Measurements from ENCODE around the gene ACTG2. TPM values are rescaled to one million over a fixed set of nuclear protein-coding genes. Genes with fewer than 3 reads are reported as not detected.
"Not testable (repeated sequence)": the region's sequence is repeated elsewhere in the genome, so short reads cannot be mapped to it uniquely, and the experiment has no call there.

Gene ACTG2
- not detected in 2 replicates for total RNA-seq (2014; rRNA removed; shearing (Covaris generic))

DNA sequence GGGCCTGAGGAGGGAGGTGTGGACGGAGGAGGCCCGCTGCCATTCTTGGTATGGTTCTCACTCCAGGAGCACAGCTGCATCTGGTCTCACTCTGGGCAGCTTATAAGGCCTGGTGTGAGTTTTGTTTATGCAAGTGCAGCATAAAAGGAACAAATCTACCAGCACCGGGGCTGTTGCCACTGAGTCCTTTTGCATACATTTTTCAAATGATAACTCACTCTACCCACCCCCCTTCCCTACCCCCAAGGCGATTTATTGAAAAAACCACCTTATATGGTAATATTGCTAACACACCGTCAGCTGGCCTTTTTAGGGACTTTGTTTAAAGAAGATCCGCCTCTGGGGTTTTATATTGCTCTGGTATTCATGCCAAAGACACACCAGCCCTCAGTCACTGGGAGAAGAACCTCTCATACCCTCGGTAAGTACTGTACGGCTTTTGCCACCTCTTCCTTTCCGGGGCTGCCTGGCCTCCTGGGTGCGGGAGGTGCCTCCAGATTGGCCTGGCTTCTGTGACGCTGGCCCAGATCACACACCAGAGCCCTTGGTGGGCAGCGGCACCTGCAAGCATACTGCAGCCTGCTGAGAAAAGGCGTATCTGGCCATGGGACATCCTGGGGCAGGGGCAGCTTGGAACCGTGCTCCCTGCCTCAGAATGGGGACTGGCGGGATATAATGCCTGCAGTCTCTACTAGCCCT, at the start of gene ACTG2:
TSS of gene ACTG2 (plus strand) at position 378 of the 699 bp plus-strand sequence. CDS start 8,304 bp downstream, outside the sequence.
- DNase-seq (ENCODE audit: low spot score), result no peak

DNA sequence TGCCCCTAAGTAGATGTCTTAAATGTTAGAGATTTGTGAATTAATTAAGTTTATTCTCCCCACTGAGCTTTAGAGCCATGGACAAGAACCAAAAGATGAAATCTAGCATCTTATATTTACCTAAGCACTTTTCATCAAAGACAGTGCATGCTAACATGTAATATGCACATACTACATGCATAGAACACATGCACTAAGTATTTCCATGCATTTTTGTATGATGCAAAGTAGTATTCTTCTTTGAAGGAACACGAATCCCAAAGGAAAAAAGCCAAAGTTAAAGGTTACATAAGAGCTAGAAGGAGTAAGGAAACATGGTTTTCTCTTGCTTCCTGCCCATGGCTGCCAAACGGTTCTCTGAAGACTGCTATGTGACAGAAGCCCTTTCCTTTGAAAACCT, 48.7 kb upstream of the ACTG2 start:
- DNase-seq (ENCODE audit: low spot score), result no peak

DNA sequence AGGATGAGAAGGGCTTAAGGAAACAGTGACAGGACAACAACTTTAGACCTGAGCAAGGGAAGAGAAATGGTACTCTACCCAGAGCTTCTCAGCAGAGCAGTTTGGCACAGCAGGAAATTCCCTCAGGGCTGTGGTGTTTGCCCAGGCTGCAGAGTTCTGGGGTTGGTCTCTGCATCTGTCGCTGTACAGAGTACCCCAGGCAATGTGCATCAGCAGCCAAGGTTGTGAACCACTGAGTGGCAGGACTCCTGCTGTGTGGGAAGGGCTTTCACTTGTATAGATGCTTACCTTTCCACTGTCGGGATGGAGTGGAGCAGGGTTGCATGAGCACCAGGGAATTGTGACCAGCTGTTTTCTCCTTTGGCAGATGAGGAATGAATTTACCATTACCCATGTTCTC, 42.8 kb upstream of the ACTG2 start:
- DNase-seq (ENCODE audit: low spot score), result no peak

DNA sequence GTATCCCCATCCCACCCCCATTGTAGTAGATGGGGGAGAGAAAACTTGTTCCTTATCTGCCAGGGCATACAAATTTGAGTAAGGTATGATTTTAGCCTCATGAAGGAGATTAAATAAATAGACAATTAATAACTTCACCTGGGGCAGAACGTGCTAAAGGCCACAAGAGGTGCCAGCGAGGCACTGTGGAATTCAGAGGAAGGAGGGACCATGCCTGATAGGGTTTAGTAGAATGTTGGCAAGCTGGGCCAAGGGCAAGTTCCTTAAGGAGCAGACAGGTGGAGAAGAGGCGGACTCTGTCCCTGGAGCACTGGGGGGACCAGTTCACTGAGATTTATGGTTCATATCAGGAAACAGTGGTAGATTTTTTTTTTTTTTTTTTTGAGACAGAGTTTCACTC, 41.5 kb upstream of the ACTG2 start:
- DNase-seq (ENCODE audit: low spot score), result peak; percentile 61

DNA sequence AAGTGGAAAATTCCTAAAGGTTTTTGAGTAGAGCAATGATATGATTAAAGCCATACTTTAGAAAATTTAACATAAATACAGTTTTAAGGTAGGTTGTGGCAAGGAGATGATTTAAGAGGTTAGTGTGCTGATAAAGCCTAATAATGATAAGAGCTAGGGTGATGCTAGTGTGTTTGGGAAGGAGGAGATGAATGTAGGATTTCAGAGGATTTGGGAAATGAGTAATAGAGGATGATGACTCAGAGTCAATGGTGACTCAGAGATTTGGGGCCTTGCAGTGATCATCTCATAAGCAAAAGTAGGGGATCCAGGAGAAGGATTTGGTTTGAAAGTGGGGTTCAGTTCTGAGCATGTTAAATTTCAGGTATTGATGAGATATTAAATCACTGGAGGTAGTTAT, 40.8 kb upstream of the ACTG2 start:
- DNase-seq (ENCODE audit: low spot score), result no peak

DNA sequence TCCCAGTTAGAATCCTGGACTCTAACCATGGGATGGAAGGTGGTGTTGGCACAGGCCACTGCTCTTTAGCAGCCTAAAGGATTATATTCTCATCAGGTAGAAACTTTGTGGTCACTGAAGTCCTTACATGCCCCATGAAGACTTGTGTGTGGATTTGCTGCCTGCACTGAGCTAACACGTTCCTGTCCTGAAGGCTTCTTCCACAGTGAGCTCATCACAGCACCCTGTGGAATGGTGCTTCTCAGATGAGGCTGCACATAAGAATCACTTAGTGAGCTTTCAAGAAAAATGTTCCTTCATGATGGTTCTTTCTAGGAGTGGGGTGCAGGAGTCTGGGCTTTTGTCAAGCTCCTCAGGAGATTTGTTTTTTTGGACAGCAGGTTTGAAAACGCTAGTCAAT, 37.3 kb upstream of the ACTG2 start:
- DNase-seq (ENCODE audit: low spot score), result no peak

DNA sequence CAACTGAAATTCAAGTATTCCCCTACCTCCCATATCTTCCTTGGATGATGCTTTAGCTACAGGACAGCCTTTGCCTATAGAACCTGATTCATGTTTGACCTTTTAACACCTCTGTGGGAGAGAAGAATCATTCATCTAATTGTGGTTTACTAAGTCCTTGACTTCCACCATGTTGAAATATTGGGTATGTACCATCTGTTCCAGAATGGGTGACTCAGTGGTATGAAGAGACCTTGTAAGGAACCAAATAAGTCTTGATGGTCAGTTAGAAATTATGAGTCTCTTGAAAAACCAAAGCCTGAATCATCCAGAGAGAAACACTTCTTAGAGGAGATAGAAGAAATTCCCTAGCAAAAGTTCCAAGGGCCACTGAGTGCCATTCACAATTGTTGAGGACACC, 36.6 kb upstream of the ACTG2 start:
- no peak for DNase-seq (ENCODE audit: low spot score)

DNA sequence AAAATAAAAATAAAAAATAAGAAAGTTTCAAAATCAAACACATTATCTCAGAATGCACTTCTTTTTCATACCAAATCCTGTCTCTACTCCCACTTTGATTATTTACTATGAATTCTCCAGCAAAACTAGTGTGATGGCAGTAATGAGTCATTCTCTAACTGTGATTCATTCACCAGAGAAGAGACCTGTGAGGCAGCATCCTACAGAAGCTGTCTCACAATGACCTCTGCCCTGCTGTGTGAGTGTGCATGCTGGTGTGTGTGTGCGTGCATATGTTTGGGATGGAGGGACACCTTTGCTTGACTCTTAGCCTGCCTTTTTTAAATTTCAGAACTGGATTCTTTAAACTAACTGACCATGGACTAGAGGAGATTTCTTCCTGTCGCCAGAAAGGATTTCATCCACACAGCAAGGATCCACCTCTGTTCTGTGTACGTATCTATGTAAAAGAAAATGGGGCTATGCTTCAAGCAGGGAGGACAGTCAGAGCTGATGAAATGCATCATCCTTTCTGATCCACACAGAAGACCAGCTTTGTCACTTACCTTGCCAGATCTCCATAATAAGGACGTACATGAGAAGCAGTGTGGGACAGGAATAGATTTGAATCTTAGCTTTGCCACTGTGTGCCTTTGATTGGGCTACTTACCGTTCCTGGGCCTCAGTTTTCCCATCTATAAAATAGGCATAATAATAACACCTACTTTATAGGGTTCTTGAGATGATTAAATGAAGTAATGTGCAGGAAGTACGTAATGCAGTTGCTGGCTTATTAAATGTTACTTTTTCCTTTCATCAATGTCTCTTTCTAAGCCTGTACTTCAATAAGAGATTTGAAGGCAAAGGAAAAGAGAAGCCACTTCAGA, 32.9 kb upstream of the ACTG2 start:
- peak; percentile 7 for DNase-seq (ENCODE audit: low spot score)

DNA sequence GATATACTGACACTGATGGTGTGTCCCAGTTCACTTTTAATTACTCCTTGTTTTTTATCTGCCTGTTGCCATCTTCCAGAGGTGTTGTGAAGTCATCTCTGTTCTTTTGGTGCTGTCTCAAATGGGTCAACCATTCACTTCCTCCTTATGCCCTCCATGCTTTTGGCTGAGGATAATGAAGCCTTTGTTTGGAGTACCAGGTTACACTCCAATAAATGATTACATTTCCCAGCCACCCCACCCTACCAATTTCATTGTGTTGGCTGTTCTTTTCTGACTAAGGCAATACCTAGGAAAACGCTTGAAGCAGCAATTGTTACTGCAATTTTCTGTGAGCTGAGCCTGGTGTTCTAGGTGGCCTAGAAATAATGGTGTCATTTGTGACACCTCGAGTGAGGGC, 29.8 kb upstream of the ACTG2 start:
- DNase-seq (ENCODE audit: low spot score), result peak; percentile 44

DNA sequence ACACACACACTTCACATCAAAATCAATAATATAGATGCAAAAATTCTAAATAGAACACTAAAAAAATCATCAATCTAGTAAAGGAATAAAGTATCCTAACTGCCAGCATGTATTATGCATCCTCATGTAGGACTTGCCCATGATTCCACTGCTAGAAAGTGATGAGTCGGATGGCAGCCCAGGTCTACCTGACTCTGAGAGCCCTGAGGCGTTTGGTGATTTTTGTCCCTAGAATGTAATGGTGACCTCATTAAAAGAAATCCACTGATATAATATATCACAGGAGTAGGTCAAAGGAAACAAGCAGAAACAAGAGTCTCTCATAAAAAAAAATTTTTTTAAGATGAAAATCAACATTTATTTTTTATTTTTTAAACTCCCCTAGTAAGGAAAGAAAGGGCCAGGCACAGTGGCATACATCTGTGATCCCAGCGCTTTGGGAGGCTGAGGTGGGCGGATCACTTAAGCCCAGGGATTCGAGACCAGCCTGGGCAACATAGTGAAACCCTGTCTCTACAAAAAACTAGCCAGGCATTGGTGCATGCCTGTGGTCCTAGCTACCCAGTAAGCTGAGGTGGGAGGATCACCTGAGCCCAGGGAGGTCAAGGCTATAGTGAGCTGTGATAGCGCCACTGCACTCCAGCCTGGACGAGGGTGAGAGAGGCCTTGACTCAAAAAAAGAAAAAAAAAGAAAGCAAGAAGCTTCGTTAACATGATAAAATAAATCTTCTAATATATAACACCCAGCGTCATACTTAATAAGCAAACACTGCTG, 24.4 kb upstream of the ACTG2 start:
- DNase-seq (ENCODE audit: low spot score), result no peak

DNA sequence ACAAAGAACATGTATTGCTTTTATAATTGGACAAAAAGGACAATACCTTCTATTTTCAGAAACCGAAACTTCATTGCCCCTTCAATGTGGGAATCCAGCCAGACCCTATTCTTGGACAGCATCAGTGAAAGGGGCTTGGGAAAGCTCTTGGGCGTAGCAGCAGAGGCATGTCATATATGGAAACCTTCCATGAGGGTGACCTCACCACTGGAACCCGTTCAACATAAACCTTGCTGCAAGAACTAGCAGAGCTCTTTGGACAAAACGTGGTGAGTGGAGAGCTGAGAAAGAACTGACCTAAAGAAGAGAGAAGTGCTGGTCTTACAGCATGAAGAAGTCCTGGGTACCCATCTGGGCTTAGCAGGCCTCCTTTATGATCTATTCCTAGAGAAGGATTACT, 22.7 kb upstream of the ACTG2 start:
- DNase-seq (ENCODE audit: low spot score), result no peak

DNA sequence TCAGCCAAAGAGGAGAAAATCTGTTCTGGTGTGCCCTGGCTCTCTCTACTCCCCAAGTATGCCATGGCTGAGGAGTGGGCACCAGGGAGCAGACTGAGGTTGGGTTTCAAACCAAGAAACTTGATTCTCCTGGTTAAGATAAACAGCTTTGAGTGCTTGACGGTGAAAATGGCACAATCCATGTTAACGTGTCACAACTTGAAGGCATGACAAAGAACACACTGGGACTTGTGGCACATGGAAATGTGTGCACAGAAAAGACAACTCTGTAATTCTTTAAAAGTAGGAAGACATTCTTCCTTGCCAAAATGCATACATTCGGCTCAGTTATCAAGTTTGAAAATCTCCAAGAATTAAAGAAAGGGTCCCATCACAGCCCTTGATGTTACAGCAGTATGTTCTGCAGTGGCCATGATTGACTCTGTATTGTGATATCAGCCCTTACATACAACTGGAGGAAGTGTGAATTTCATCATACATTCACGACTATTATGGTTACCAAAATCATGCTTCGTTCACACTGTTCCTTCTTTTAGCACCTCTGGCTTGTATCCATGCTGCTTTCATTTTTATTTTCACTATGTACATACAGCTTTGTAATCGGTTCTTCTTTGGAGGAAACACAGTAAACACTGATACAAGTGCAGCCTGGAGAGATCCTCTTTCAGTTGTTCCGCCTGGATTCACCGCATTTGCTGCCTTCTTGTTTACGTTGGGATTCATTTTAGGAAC, 15.6 kb upstream of the ACTG2 start:
- no peak for DNase-seq (ENCODE audit: low spot score)

DNA sequence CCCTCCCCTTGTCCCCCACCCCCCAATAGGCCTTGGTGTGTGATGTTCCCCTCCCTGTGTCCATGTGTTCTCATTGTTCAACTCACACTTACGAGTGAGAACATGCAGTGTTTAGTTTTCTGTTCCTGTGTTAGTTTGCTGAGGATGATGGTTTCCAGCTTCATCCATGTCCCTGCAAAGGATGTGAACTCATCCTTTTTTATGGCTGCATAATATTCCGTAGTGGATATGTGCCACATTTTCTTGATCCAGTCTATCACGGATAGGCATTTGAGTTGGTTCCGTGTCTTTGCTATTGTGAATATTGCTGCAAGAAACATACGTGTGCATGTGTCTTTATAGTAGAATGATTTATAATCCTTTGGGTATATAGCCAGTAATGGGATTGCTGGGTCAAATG, 14.8 kb upstream of the ACTG2 start:
- DNase-seq (ENCODE audit: low spot score), result not testable (repeated sequence)

DNA sequence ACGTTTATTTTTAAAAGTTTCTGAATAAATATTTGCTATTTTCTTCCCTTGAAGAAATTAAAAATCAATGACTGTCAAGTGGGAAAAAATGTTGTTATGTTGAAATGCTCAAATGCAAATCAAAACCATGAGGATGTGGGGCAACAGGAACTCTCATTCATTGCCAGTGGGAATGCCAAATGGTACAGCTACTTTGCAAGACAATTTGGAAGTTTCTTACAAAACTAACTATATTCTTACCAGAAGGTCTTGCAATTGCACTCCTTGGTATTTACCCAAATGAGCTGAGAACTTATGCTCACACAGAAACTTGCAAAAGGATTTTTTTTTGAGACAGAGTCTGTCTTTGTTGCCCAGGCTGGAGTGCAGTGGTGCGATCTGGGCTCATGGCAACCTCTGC, 7.4 kb upstream of the ACTG2 start:
- no peak for DNase-seq (ENCODE audit: low spot score)

DNA sequence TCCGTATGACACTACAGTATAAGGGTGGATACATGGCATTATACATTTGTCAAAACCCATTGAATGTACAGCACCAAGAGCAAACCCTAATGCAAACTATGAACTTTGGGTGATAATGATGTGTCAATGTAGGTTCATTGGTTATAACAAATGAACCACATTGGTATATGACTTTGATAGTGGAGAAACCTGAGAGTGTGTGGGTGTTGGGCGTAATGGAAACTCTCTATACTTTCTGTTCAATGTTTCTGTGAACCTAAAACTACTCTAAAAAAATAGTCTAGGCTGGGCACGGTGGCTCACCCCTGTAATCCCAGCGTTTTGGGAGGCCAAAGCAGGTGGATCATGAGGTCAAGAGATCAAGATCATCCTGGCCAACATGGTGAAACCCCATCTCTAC, 6.5 kb upstream of the ACTG2 start:
- DNase-seq (ENCODE audit: low spot score), result no peak

DNA sequence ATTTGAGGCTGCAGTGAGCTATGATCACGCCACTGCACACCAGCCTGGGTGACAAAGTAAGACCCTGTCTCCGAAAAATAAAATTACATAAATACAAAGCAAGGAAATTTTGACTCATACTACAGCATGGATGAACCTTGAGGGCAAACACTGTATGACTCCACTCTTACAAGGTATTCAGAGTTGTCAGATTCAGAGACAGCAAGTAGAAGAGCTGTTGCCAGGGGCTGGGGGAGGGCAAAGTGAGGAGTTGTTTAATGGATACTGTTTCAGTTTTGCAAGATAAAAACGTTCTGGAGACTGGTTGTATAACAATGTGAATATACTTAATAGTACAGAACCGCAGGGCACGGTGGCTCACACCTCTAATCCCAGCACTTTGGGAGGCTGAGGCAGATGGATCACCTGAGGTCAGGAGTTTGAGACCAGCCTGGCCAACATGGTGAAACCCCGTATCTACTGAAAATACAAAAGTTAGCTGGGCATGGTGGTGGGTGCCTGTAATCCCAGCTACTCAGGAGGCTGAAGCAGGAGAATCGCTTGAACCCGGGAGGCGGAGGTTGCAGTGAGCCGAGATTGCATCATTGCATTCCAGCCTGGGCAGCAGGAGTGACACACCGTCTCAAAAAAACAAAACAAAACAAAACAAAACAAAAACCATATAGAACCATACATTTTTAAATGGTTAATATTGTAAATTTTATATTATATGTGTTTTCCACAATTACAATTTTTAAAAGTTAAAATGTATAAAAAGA, 5.0 kb upstream of the ACTG2 start:
- DNase-seq (ENCODE audit: low spot score), result not testable (repeated sequence)

DNA sequence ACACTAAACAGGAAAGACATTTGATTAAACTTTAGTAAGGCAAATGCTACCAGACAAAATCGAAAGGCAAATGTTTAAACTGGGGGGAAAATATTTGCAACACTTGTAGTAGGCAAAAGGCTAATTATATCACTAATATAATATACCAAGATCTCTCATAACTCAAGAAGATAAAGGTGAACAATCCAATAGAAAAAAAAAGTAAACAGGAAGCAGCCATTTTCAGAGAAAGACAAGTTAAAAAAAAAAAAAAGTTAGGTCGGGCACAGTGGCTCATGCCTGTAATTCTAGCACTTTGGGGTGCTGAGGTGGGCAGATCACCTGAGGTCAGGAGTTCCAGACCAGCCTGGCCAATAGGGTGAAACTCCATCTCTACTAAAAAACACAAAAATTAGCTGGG, 4.4 kb upstream of the ACTG2 start:
- no peak for DNase-seq (ENCODE audit: low spot score)

DNA sequence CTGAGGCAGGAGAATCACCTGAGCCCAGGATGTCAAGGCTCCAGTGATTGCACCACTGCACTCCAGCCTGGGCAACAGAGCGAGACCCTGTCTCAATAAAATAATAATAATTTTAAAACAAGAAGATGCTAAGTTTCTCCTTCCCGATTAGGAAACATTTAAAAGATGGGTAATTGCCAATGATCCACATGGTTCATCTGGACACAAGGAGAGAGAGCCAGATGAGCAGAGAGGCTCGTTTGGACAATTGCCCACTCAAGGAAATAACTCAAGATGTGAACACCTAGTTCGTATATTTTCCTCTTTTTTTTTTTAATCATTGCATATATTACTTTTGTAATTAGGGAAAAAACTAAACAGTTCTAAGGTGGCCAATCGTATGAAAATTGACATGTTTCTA, 3.6 kb upstream of the ACTG2 start:
- DNase-seq (ENCODE audit: low spot score), result no peak

DNA sequence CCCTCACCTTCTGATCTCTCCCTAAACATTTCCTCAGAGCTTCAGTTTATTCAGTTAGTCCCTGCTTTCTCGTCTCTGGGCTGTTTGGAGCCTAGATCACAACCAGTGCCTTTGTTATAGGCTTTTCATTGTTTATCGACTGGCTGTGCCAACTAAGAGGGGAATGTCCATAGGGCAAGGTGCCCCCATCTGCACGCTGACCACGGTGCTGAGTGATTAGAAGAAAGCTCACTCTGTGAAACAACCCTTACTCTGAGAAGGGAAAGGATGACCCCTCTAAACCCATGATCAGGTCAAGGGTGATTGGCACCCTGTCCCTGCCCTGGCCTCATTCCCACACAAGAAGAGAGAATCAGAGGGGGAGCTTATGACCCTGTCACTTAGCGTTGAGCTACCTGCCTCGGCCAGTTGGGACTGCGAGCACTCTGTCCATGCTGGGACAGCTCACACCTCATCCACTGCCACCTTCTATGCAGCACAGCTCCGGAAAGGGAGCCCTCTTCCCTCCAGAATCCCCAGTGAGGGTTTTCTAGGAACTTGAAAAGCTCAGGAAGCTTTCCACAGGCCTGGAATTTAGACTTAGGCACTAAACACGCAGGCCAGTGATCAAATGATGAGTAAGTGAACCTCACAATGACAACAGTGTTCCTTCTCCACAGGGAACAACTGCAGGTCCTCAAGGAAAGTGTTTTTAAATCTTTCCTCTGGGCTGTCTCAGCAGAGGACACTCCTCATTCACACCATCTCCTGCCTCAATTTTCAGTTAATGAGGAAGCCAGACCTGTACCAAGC, 2.3 kb upstream of the ACTG2 start:
- DNase-seq (ENCODE audit: low spot score), result no peak

Data from HT-29 (cell line).